Eye (tissue), 1 donor: ENCODE measurements around the gene XRCC3.

Source experiments
- DNase-seq: peaks from one replicate; pipeline ENCODE4 v3.0.0-alpha.2; 2015

XRCC3 gene

GRCh38 chr14:103705504-103706284 lies 9.6 kb downstream of the XRCC3 start:
- no peak for DNase-seq

GRCh38 chr14:103705118-103705503 lies 10.1 kb downstream of the XRCC3 start:
- no peak for DNase-seq

- no peak for DNase-seq
Observed at GRCh38 chr14:103704708-103705107, 10.5 kb downstream of the XRCC3 start.

GRCh38 chr14:103703433-103704385 lies 11.5 kb downstream of the XRCC3 start:
- DNase-seq: no peak

- no peak for DNase-seq
Observed at GRCh38 chr14:103702497-103703432, 12.5 kb downstream of the XRCC3 start.

- DNase-seq: no peak
Observed at GRCh38 chr14:103702095-103702494, 13.2 kb downstream of the XRCC3 start.

GRCh38 chr14:103700753-103701490 lies 14.3 kb downstream of the XRCC3 start:
- no peak for DNase-seq

GRCh38 chr14:103699901-103700752 lies 15.1 kb downstream of the XRCC3 start:
- no peak for DNase-seq

- no peak for DNase-seq
Observed at GRCh38 chr14:103699261-103699661, 16.0 kb downstream of the XRCC3 start.

- no peak for DNase-seq
Observed at GRCh38 chr14:103698380-103699260, 16.6 kb downstream of the XRCC3 start.

GRCh38 chr14:103697603-103698379 lies 17.5 kb downstream of the XRCC3 start:
- DNase-seq: no peak

GRCh38 chr14:103697206-103697602 lies 18.0 kb downstream of the XRCC3 start:
- no peak for DNase-seq

GRCh38 chr14:103696466-103697071 lies 18.7 kb downstream of the XRCC3 start:
- peak; percentile 58 for DNase-seq

- DNase-seq: peak; percentile 42
Observed at GRCh38 chr14:103696070-103696402, 19.2 kb downstream of the XRCC3 start.

- peak; percentile 33 for DNase-seq
Observed at GRCh38 chr14:103695296-103696069, 19.8 kb downstream of the XRCC3 start.

GRCh38 chr14:103694572-103695026 lies 20.7 kb downstream of the XRCC3 start:
- DNase-seq: no peak

- DNase-seq: no peak
Observed at GRCh38 chr14:103693515-103693914, 21.7 kb downstream of the XRCC3 start.

- DNase-seq: no peak
Observed at GRCh38 chr14:103692871-103693270, 22.4 kb downstream of the XRCC3 start.
